NCI-H2081 treated with DMSO at 0.1 percent for 48 hours (cell line): ENCODE measurements around the gene MPST.

ENCODE experiments used
- DNase-seq: peaks from one replicate; lab custom pipeline; 2025; lab: John Stamatoyannopoulos, UW

MPST gene

DNA sequence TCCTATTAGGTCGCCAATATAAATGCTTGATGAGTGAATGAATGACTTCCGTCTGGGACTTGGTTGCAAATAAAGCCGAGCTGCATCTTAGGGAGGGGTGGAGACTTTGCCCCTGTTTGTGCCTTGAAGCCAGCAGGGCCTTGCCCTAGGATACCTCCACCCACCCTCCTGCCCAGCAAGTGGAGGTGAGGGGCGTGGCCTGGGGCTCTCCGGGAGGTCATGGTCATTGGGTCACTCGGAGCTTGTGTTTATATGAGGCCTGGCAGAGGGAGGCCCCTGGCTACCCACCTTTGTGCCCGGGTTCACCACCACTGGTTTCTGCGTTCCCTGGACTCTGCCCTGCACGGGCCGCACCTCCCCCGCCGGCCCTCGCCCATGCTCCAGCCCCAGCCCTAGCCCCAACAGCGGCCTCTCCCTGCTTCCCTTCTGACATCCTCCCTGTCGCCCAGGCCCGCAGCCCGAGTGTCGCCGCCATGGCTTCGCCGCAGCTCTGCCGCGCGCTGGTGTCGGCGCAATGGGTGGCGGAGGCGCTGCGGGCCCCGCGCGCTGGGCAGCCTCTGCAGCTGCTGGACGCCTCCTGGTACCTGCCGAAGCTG is 4.3 kb downstream of the MPST start:
- no peak for DNase-seq

DNA sequence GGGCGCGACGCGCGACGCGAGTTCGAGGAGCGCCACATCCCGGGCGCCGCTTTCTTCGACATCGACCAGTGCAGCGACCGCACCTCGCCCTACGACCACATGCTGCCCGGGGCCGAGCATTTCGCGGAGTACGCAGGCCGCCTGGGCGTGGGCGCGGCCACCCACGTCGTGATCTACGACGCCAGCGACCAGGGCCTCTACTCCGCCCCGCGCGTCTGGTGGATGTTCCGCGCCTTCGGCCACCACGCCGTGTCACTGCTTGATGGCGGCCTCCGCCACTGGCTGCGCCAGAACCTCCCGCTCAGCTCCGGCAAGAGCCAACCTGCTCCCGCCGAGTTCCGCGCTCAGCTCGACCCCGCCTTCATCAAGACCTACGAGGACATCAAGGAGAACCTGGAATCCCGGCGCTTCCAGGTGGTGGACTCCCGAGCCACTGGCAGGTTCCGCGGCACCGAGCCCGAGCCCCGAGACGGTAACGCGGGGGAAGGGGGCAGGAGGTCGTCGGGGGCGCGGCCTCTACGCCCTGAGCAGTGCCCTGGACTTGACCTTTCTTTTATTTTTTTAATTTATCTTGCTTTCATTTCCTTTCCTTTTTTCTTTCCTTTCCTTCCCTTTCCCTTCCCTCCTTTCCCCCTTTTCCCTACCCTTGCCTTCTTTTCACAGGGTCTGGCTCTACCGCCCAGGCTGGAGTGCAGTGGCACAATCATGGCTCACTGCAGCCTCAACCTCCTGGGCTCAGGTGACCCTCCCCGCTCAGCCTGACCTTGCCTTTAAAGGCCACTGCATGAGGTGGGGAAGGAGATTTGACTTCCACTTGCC is 5.0 kb downstream of the MPST start:
- DNase-seq, result no peak

DNA sequence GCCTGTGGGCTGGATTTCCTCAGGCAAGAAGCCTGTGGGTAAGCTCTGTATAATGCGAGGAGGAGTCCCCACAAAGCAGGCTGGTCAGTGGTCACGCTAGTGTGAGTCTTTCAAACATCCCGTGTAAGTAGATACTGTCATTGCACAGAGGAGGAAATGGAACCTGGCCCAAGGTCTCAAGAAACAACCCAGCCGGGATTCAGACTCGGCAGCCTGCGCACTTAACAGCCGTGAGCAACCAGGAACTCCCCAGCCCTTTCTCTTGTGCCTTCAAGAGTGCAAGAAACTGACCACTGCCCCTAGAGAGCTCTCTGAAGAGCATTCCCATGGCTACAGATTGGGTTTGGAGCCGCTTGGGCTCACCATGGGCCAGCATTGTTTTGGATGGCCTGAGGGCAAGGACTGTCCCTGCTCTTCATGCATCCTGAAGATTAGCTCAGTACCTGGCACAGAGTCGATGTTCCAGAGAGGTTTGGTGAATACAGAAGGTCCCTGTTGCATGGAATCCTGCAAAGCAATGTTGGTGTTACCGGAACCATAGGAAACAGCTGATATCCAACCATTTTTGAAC is 6.0 kb downstream of the MPST start:
- DNase-seq, result no peak

DNA sequence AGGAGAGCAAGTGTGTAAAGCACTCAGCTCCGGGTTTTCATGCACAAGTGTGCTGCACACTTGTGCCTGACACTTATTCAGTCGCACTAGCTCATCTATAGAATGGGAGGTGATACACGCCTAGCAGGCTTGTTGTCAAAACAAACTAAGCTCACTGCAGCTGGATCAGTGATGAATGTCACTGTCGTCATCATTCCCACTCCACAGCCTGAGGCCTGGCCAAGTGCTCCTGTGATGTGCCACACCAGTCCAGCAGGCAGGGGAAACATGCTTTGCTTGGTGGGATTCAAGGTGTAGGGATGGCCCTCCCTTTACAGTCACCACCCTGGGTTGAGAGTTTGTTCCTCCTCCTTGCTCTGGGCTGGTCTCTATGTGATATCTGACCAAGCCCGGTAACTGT is 6.8 kb downstream of the MPST start:
- no peak for DNase-seq

DNA sequence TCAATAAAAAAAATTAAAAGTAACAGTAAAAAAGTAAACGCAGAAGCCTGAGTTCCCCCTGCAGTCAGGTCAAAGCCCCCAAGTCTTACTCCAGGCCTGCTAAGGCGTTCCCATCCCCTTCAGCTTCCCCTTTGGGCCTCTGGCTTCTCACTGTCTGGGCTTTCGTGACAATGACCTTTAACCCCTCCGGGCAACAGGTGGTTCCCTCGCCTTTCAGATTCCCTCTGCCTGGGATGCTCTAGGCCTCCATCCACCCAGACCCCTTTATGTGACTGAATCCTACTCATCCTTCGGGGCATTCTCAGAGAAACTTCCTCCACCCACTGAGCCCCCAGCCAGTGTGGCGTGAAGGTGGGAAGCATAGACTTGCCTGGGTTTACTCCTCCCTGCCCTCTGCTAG is 8.0 kb downstream of the MPST start:
- DNase-seq, result no peak

DNA sequence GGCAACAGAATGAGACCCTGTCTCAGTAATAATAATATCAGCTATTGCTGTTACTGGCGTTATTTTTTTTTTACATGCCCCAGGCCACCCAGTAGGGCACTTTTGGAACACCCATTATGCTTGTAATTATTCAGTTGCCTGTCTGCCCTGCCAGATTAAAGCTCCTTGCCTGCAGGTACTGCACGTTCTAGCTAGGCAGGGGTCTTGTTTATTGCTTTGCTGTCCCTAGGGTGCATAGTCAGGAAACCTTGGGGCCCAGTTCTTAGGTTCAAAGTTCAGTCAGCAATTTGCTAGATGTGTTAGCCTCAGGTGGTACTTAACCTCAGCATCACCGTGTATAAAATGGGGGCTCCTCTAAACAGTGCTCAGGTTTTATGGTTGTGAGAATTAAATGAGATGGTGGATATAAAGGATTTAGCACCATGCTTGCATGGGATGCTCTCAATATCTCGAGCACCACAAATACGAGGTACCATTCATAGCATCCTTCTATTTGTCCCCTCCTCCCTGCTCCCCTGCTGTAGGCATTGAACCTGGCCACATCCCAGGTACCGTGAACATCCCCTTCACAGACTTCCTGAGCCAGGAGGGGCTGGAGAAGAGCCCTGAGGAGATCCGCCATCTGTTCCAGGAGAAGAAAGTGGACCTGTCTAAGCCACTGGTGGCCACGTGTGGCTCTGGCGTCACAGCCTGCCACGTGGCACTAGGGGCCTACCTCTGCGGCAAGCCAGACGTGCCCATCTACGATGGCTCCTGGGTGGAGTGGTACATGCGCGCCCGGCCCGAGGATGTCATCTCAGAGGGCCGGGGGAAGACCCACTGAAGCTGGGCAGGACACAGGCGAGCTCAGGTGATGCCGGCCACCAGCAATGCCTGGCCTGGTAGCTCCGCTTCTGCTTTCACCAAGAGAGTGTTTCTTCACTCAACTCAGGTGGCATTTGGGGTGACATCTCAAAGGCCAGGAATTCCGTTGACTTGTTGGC is 9.4 kb downstream of the MPST start:
- no peak for DNase-seq

DNA sequence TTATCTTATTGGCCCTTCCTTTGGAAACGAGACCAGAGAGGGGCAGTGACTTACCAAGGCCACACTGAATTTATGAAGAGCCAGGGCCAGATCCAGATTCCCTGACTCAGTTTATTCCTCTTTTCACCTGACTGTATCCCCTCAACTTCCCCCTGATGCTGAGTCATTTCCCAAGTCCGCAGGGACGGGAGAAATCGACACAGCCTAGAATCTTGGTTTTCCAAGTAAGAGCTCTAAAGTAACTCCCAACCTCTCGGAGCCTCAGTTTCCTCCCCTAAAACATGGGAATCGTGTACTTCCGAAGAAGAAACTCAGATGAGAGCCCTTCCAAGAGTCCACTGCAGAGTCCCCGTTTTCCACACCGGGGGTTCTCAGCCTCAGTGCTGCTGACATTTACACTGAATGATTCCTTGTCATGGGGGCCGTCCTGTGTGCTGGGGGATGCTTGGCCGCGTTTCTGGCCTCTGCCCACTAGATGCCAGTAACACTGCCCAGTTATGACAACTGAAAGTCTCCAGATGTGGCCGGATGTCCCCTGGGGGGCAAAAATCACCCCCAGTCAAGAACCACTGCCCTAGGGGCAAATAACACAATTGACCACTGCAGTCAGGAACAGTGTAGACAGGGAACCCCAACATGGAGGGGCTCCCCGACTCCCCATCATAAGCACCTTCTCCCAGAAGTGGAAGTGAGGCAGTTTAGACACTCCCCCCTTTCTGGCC is 11.2 kb downstream of the MPST start:
- no peak for DNase-seq

DNA sequence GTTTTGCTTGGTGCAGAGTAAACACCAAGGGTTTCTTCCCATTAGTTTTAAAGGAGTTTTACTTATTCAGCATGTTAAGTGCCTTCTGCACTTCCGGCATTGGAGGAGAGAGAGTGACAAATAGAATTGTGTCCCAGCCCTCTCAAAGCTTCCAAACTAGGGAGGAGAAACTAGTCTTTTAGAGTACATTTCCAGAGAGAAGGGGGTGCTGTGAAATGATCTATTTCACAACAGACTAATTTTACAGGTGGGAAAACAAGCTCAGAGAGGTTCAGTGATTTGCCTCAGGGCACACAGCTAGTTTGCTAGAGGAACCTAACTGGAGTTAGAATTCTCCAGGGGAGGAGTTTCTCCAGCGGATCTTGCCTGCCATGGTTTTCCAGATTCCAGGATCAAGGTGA is 12.6 kb downstream of the MPST start:
- no peak for DNase-seq

DNA sequence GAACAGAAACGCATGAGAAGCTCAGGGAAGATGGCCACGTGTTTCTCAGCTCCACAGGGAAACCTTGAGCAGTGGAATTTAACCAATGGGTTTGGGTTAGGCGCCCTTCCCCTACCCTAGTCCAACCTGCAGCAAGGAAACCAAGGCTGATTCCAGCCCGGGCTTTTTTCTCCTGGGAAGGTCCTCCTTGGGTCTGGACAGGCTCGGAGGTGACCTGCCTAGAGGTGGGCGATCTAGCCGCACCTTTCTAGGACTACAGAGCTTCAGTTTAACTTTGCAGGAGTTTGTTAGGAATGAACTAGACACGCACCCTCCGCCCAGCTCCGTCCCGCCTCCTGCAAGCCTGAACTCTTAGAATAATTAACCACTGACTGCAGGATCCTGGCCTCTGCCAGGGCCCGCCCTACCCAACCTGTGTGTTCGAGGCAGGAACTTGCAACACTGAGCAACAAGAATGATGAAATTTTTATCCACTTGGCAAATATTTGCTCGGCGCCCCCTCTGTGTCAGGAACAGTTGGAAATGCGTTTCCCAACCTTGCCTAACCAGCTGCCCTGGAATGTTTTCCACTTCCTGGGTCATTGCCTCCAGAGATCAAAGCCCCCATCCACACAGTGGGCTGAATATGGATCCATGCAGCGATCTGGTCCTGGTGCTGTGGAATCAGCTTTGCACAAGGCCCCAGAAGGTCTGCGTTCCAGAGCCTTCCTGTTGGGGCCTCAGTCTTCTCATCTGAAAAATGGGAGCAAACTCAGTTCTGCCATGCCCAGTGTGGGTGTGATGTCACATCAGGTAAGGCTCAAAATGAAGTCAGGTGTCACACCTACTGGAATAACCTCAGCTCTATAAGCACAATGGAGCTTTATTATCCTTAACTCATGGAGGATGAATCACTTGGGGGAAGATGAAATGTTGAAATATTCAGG is 13.3 kb downstream of the MPST start:
- DNase-seq, result no peak

DNA sequence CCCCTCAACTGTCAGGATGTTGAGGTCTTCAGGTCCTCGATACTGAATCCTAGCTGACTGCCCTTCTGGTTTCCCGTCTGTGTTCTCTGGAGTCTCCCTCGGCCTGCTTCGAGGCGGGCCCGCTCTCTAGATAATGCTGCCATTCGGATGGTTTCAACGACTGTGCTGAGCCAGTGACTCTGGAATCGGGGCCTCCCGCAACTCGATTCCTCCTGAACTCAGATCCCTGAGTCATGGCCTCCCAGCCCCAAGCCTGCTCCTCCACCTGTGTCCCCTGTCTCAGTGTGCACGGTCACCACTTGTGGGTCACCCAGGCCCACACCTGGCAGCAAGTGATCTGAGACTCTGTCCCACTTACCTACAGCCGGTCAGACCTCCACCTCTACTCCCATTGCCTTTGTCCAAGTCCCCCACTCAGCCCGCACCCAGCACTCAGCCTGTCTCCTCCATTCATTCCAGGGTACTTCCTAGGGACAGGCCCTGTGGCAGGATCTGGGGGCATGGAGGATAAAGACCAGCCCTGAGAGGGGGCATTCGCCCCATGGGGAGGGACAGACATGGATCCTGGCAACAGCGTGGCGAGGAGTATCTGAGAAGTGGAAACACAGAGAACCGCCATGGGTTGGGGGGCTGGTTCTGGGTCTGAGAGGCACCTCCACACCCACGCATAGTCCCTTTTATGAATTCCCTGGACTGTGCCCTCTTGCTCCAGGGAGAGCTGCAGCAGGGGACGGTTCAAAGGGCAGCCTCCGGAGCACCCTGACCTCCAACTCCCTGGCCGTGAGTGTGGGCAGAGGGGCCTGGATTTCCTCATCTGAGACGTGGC is 14.3 kb downstream of the MPST start:
- DNase-seq, result no peak

DNA sequence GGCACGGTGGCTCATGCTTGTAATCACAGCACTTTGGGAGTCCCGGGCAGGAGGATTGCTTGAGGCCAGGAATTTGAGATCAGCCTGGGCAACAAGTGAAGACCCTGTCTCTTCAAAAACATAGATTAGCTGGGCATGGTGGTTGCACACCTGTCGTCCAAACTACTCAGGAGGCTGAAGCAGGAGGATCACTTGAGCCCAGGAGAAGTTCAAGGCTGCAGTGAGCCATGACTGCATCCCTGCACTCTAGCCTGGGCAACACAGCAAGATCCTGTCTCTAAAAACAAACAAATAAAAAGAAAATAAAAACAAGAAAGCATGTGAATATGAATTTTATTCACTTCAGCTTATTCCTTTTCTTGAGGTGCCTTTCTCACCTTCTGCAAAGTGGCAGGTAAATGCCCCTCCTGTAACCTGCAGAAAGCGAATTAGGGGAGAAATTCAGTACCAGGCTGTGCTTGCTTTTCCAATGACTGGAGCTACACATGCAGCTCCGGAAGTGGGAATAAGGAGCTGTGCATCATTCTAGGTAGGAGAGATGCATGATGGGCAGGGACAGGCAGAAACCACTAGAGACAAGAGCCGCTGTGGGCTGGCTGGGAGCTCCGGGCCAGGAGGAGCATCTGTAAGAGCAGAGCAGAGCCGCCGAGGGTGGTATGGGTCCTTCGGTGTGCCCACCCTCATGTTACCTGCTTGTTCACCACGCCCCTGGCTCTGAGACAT is 17.3 kb downstream of the MPST start:
- no peak for DNase-seq

DNA sequence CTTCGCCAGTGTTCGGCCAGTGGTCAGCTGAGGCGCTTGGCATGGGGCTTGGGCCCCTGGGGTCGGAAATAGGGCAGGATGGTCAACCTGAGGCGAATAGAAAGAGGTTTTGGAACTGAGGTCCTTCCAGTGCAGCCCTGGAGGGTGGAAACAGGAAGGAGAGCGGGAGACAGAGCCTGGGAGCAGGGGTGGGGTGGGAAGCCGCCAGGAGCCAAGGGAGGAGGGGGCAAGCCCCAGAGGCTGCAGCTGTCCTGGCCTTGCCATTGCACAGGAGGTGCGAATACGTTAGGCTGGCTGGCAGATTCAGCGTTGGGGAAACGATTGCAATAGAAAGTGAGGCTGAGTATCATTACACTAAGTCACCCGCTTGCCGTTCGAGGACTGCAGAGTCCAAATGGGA is 18.1 kb downstream of the MPST start:
- DNase-seq, result no peak

DNA sequence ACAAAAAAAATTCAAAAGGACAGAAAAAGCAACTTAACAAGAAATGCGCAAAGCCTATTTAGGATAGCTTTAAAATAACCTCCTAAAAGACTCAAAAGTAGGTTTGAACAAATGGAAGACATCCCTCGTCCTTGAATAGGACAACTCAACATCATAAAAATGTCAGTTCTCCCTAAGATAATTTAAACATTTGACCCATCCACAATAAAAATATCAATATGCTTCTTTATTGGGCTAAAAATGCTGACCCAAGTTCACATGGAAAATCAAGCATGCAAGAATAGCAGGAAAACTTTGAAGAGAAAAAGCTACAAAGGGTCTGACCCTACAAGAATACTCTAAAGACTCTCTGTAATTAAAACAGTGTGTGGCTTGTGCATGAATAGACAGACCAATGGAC is 19.9 kb downstream of the MPST start:
- no peak for DNase-seq

DNA sequence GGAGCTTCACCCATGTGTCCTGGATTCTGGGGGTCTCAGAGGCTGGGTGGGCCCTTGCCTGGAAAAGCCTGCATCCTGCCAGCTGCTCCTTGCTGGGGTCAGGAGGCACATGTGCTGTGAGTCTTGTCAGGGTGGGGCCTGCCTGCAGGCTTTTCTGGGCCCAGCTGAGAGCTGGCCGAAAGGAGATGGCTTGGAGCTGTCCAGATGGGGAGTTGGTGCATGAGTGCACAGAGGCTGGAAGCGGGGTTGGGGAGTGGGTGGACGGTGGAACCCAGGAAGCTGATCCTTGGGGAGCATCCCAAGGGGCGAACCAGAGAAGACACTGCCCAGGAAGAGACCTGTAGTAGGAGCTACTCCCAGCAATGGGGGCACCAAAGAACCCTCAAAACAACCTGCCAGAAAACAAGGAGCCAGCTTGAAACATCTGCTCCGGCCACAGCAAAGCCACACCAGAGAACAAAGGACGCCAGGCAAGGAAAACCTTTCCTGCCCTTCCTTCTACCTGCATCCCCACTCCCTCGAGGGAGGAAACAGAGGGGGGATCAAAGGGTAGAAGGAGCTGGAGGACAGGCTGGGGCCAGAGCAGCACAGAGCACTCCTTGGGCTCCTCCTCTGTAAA is 23.8 kb downstream of the MPST start:
- DNase-seq, result no peak

DNA sequence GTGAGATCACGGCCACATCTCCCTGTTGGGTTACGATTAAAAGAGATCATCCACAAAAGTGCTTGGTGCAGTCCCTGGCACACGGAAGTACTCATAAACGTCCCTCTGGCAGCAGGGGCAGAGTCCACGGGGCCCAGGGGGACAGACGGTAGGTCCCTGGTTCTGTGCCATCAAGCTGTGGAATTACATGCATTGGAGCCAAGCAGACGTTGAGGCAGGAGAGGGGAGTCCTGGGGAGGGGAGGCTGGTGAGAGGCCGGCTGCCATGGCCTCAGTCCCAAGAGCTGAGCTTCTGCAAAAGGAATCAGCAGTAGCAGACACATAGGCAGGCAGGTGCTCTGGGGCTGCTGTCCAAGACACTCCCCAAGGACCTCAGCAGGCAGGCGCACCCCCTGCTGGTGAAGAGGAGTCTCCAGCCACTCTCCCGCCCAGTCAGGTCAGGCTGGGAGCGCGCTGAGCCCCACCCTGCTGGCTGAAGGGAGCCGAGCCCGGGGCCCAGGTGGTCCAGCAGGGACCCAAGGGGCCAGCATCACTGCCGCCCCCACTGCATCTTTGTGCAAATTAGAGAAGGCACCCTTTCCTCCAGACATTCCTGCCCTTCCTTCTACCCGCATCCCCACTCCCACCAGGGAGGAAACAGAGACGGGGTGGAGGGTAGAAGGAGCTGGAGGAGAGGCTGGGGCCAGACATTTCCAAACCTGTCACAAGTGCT is 24.4 kb downstream of the MPST start:
- DNase-seq, result no peak

DNA sequence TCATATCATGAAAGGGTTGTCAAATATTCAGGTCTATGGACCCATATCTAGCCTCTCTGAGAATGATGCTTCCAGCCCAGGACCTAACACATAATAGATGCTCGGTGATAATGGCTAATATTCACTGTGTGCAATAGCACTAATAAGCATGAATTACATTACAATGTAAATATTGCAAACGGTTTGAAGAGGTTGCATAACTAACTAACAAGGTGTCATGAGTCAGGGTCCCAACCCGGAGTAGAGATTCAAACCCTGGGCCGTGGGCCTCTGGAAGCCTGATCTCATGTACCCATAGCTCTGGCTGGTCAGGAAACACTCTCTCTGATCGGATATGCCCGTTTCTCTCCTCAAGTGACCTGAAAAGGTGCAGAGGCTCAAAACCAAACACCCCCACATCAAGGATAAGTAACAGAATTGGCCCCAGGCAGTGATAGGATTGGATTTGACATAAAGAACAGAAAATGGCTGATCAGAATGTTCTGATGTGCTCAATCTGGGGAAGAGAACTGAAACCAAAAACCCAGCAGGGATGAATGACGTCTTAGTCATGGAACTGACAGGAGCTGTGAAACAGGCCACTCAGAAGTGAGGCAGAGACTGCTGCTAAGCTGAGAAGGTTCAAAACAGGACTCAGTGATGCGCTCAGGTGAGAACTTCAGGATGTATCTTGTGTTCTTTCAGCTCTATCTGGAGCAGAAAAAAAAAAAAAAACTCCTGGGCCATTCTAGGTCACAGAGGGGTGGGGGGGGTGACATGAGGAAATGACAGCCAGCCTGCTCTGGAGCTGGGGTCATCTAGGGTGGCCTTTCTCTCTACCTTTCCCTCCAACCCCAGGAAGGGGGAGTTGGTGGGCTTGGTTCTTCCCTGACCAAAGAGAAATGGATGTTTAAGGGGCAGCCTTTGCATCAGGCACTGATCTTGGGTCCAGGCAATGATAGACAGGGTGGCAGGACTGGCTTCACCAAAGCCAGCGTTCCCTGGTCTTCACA is 25.4 kb downstream of the MPST start:
- DNase-seq, result no peak

DNA sequence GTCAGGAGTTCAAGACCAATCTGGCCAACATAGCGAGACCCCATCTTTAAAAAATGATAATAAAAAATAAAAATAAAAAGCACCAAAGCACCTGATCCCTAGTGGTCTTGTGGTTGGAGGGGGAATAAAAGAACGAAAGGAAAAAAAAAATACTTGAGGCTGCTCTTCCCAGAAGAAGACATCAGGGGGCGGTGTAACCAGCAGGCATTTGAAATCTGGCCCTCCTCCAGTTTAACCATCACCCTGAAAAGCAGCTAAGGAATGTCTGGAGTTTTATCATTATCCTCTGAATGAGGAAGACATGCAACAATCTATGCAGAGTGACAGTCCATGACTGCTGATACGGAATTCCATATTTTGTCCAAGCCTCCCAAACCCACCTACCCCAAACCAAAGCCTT is 26.4 kb downstream of the MPST start:
- DNase-seq, result no peak
